Putamen (tissue), 1 donor: ENCODE data around the gene GFER.
A peak's percentile ranks its signal among the peaks of the same experiment; 100 is the strongest.

ENCODE experiments used
- DNase-seq: peaks from one replicate; pipeline ENCODE4 v3.0.0-alpha.2; 2016; ENCODE audit warnings: low spot score

GFER gene

DNA sequence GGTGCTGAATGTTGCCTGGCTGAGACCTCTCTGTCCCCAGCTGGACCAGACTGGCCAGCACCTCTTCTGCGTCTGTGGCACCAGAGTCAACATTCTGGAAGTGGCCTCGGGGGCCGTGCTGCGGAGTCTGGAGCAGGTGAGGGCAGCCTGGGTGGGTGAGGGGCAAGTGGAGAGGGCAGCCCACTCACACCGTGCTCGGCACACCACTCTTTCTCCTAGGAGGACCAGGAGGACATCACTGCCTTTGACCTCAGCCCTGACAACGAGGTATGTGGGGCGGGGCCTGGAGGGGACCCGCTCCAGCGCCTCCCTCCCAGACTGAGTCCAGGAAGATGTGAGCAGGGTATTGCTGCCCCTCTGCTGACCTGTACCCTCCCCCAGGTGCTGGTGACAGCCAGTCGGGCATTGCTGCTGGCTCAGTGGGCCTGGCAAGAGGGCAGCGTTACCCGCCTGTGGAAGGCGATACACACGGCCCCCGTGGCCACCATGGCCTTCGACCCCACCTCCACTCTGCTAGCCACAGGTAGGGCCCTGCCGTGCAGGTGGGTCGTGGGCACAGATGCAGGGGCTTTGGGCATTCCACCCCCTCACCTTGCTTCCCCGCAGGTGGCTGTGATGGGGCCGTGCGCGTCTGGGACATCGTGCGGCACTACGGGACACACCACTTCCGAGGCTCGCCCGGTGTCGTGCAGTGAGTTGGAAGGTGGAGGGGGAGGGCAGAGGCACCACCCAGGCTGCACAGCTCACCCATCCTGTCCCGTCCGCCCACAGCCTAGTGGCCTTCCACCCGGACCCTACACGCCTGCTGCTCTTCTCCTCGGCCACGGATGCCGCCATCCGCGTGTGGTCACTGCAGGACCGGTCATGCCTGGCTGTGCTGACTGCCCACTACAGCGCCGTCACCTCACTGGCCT is 9.6 kb upstream of the GFER start:
- no peak for DNase-seq

DNA sequence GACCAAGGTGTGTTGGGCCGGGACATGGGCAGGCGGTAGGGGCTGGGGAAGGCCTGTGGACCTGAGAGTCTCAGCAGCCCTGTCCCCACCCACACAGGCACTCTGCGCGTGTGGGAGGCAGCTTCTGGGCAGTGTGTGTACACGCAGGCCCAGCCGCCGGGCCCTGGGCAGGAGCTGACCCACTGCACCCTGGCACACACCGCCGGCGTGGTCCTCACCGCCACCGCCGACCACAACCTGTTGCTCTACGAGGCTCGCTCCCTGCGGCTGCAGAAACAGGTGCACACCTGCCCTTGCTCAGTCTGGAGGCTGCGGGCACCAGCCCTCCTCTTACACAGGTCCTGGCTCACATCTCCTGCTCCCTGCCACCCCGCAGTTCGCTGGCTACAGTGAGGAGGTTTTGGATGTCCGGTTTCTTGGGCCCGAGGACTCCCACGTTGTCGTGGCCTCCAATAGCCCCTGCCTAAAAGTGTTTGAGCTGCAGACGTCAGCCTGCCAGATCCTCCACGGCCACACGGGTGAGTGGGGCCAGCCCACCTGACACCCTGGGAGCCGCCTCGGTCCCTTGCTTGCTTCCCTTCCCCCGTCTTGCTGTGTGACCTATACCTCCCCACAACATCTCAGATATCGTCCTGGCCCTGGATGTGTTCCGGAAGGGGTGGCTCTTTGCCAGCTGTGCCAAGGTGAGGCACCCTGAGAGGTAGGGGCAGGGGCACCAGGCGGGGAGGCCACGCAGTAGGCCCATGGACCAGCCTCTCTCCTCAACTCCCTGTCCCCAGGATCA is 8.4 kb upstream of the GFER start:
- DNase-seq = no peak

DNA sequence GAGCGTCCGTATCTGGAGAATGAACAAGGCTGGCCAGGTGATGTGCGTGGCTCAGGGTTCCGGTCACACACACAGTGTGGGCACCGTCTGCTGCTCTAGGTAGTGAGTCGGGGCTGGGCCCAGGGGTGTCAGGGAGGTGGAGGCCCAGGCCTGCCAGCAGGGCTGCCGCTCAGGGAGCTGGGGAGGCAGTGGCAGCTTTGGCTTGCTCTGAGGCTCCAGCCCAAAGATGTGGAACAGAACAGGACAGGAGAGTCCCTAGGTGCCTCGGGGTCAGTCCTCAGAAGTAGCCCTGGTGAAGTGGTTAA is 7.8 kb upstream of the GFER start:
- DNase-seq = no peak

DNA sequence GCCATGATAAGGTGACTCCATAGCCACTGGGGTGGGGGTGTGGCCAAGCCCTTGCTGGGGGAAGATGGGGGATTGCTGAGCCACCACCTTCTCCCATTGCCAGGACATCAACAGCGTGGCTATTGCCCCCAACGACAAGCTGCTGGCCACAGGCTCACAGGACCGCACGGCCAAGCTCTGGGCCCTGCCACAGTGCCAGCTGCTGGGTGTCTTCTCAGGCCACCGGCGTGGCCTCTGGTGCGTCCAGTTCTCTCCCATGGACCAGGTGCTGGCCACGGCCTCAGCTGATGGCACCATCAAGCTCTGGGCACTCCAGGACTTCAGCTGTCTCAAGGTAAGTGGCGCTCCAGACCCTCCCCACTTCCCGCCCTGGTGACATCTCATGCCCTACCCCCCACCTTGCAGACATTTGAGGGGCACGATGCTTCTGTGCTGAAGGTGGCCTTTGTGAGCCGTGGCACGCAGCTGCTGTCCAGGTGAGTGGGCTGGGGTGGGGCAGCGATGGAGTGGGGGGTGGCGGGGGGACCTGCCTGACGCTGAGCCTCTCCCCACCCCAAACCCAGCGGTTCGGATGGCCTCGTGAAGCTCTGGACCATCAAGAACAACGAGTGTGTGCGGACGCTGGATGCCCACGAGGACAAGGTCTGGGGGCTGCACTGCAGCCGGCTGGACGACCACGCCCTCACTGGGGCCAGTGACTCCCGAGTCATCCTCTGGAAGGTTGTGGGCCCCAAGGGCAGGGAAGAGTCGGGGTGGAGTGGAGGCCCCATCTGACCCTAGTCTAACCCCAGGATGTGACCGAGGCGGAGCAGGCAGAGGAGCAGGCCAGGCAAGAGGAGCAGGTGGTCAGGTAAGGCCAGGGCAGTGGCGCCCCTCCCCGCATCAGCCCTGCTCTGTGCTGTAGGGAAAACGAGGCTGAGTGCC is 6.8 kb upstream of the GFER start:
- DNase-seq = no peak

DNA sequence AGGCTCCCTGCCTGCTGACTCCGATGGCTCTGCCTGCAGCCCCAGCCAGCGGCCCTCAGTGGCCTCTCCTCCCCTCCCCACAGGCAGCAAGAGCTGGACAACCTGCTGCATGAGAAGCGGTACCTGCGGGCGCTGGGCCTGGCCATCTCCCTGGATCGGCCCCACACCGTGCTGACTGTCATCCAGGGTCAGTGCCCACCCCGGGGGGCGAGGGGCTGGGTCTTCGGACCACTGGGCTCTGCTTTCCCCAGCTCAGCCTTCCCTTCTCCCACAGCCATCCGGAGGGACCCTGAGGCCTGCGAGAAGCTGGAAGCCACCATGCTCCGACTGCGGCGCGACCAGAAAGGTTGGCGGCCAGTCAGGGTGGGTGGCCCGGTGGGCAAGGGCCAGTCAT is 6.1 kb upstream of the GFER start:
- DNase-seq = no peak

DNA sequence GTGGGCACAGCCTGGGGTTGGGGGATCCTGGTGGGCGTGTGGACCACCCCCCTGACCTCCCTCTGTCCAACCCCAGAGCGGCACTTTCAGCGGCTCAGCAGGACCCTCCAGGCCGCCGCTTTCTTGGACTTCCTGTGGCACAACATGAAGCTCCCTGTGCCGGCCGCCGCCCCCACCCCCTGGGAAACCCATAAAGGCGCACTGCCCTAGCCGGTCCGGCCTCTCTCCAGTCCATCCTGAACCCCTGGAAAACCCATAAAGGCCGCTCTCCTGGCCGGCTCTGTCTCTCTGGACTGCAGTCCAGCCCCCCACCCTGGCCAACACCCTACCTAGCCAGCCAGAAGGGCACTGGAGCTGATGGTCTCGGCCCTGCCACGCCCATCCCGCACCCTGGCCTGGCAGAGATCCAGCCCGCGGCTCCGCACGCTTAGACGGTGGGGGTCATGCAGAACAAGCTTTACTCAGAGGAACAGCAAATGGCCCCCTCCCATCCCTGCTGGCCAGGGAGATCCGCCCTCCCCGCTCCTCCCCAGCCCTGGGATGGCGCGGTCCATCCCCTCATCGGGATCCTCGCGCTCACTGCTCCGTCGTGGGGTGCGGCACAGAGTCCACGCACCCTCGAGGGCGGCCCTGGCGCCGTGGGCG is 5.4 kb upstream of the GFER start:
- DNase-seq = no peak

DNA sequence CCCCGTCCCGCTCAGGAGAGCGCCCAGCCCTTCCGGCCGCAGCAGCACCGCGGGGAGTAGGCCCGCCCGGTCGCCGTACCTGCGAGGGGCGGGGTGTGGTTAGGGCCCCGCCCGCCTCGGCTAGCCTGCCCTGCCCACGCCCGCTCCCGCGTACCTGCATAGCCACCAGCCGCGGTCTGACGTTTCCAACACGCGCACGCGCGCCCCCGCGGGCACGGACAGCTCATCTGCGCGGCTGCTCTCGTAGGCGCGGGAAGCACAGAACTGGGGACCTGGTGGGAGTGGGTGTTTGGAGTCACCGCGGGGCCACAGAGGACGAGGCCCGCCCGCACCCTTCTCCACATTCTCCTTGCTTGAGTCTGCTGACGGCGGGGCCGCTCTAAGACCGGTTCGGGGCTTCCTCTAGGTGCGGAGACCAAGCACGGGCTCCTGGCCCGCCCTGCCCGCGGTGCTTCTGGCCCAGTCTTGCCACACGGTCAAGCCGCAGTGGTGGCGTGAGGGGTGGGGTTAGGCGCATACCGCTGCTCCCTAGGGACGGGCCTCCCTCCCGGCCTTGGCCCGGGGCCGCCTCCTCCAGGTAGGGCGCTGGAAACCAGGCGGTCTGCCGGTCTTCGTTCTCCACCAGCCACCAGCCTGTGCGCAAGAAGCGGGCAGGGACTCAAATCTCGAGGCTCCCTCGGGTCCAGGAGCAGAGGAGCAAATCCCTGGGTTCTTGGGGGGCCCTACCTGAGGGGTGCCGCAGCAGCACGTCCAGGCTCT is 4.5 kb upstream of the GFER start:
- no peak for DNase-seq

DNA sequence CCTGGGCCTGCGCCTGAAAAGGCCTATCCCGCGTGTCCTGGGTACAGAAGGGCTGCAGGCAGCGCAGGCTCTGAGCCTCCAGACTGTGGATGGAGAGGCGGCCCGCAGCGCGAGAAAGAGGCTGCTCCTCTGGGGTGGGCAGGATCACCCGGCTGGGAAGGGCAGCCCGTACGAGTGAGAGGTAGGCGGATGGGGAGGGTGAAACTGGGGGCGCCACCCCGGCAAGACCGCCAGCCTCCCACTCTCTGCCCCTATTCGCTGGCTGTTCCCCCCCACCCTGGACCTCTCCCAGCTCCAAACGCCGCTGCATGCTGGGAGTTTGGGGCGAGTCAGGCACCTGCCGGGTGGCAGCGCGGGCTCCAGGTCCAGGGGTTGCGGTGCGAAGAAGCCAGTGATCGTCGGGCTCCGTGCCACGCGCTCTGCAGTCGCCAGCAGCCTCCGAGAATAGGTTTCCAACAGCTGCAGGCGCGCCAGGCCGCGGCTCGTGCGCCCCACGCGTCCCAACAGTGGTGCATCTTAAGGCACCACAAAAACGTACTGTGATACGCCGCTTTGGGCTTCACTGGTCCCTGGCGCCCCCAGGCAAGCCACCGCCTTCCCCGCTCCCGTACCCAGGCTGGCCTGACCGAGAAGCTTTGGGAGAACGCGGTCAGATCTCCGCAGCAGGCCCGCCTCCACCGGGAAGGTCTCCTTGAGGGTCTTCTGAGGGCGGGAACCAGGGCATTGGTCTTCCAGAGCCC is 3.8 kb upstream of the GFER start:
- DNase-seq = no peak

DNA sequence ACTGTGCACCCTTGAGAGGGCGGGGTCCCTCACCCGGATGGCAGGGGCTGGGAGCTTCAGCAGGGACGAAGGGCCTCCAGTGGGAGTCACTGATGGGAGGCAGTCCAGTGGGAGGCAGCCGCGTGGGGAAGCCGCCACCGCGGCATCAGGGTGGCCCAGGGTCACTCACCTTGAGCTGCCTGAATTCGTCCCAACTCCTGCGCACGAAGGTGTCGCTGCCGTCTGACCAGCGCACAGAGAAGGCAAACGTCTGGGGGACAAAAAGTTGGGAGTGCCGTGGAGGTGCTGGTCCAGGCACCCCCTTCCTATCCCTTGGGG is 3.3 kb upstream of the GFER start:
- DNase-seq = no peak

DNA sequence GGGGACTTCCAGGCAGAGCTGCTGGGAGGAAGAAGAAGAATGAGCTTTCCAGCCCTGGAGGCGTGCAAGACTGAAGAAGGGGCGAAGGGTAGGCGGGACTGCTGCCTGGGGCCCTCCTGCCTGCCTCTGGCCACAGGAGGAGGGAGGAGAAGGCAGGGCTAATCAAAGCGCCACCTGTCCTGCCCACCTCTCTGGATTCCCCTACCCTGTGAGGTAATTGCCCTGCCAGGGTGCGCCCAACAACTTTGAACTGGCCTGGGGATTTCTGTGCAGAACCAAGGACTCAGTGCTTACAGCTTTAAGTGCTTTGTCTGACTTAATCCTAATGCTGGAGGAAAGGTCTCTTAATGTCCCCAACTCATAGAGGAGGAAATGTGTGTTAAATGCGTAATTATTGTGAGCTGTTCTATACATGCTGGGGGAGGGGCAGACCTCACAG is 2.6 kb upstream of the GFER start, which contains the start of gene NOXO1:
Gene NOXO1, minus strand, starts transcription at position 72 of the 439 bp plus-strand sequence. CDS start 290 bp downstream, outside the sequence.
- no peak for DNase-seq

DNA sequence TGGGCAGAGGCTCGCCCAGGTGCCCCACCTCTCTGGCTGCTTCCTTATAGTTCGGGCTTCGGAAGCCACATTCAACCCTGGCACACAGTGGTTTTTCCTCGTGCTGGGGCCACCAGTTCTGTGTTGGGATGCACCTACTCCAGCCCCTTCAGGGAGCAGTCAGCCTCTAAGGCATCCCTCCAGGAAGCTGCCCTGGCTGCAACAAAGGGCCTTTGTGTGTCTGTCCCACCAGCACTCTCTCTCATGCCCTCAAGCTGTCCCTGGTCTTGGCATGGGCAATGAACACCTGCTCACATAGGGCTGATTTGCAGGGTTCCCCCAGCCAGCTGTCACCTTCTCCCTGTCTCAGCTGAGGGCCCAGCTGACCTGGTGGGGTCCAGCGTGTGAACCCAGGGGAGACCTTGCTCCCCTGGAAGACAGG is 2.0 kb upstream of the GFER start:
- DNase-seq = peak; percentile 32

DNA sequence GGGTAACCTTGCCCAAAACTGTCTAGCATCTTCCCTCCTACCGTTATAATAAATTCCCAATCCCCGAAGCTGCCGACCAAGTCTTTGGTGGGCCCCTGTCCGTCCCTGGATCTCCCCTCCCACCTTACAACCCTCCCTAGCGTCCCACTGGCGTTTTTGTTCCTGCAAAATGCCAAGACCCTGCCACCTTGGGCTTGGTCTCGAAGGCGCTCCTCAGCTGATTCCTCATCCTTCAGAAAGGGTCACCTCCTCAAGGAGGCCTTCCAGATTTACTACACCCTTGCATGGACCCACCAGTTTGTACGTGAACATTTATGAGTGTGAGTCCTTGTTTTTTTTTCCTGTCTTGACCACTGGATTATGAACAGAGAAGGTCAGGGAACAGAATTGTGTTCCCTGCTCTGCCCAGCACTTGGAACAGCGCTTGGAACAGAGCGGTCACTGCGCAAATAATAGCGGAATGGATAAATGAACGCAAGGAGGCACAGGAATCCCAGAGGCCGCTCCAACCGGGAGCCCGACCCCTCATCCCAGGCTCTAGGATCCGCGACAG is 926 bp upstream of the GFER start:
- no peak for DNase-seq

DNA sequence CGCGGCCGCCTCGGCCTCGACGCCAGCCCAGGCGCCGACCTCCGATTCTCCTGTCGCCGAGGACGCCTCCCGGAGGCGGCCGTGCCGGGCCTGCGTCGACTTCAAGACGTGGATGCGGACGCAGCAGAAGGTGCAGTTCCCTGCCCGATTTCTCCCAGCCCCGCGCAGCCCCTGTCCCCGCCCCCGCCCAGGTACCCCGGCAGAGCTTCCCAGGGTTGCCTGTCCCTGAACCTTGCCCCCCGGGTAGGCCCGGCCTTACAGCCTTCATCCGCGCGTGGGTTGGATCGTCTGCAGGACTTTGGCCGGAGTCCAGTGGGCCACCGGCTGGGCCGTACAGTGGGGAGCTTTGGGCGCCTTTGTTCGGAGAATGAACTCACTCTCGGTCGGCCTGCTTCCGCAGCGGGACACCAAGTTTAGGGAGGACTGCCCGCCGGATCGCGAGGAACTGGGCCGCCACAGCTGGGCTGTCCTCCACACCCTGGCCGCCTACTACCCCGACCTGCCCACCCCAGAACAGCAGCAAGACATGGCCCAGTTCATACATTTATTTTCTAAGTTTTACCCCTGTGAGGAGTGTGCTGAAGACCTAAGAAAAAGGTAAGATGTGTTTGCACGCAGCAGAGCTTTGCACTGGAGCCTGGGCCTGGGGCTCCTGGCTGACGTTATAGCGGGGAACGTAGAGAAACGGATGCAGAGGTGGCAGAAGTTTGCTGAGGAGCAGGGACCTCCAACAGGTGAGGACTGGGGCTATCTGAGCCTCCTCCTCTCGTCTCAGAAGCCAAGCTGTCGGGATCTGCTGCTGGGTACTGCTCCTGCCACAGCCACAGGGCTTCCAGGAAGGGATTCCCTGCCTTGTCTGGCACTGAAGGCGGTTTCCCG is 593 bp downstream of the GFER start:
- DNase-seq = peak; percentile 31

DNA sequence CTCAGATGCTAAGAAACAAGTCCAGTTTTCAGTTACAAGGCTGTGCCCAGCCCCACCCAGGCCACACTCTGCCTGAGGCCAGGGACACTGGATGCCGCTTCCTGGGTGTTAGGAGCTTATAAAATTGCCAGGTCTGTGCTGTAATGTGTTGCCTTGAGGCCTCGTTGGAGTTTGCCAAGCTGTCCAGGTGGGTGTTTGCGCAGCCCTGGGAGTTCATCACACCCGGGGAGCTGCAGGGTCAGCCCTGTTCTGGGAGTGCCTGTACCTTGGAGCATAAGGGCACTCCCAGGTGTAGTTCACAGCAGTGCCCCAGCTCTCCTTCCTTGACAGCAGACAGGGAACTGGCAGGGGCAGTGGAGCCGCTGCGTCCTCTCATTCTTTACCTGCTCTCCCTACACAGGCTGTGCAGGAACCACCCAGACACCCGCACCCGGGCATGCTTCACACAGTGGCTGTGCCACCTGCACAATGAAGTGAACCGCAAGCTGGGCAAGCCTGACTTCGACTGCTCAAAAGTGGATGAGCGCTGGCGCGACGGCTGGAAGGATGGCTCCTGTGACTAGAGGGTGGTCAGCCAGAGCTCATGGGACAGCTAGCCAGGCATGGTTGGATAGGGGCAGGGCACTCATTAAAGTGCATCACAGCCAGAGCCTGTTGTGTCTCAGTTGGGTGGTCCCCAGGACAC is 1.6 kb downstream of the GFER start:
- no peak for DNase-seq

DNA sequence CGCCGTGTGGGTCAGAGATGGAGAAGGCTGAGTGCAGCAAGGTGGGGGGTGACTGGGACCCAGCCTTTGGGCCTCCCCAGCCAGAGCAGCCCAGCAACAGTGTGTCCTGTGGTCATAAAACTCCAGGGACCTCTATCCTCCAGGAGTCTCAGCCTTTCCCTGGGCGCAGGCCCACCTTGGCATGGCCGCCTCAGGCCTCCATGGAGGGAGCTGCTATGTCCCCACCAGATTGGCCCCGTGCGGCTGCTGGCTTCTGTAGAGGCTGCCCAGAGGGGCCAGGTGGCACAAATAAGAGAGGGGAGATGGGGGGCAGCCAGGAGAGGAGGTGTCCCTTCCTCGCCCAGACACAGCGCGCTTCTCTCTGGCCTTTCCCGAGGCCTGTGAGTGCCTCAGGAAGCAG is 3.2 kb downstream of the GFER start:
- DNase-seq = no peak

DNA sequence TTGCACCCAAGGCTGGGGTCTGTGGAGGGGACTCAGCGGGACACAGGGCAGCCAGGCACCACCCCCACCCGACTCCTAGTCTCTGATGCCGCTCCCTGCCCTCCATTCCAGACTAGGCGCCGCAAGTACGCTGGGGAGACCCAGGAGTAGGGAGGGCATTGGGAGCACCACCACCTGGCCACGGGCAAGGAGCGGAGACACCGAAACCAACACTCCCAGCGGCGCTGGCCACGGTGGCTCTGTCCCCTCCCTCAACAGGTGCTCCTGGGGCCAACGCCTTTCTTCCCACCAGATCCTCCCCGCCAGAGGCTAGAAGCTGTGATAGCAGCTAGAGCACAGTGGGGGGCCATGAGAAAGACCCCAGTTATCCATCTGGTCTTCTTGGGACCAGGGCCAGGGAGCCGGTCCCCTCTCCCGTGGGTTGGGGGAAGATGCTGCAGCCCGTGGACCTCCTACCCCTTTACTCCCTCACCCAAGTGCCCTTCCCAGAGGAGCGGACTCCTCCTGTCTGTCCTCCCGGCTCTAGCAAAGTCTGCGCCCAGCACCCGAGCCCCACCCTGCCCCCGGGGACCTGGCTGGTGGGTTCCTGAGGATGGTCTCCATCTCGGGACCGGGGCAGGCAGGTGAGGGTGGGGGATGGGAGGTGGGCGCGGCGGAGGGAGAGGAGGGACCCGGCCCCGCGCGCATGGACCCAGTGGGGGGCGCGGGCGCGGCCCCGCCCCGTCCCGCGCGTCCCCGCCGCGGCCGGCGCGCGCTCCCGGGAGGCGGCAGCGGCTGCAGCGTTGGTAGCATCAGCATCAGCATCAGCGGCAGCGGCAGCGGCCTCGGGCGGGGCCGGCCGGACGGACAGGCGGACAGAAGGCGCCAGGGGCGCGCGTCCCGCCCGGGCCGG is 5.5 kb downstream of the GFER start, which contains the start of gene SYNGR3:
Gene SYNGR3, plus strand, starts transcription at position 762 of the 892 bp plus-strand sequence. CDS start 133 bp downstream, outside the sequence.
- no peak for DNase-seq

DNA sequence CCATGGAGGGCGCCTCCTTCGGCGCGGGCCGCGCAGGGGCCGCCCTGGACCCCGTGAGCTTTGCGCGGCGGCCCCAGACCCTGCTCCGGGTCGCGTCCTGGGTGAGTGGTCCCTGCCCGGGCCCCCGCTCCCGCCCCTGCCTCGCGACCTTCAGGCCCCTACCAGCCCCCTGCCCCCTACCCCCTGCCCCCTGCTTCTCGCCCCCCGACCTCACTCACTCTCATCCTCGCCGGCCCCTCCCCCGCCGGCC is 6.0 kb downstream of the GFER start:
- DNase-seq = no peak
